B cell (primary cell): ENCODE measurements around the gene NCKAP1. TPM values are rescaled to one million over a fixed set of nuclear protein-coding genes. Genes with fewer than 3 reads are reported as not detected.

Source experiments
- ATAC-seq: fragments of 200-7000 bp; cut with Tn5 transposase; one replicate; pipeline ENCODE4 v1.10.0; 2021; ENCODE audit warnings: low read depth, mild to moderate bottlenecking, moderate number of reproducible peaks, moderate library complexity
- CTCF ChIA-PET: fragments of 350-600 bp; sonication (Branson Sonifier 250); formaldehyde crosslinking; loops from one replicate; lab custom pipeline; 2021; ENCODE audit warnings: antibody characterized with exemption, inconsistent platforms; lab: Charles Lee
- POLR2A ChIA-PET: fragments of 350-600 bp; sonication (Branson Sonifier 250); formaldehyde crosslinking; loops from one replicate; lab custom pipeline; 2021; ENCODE audit warnings: antibody characterized with exemption; lab: Charles Lee
- DNase-seq: peaks from one replicate; pipeline ENCODE4 v3.0.0; 2013
- H2AFZ ChIP-seq: 2 replicates; pipeline ENCODE4 v1.6.1; 2012; ENCODE audit warnings: mild to moderate bottlenecking, low read depth, low read length; ENCODE audit not compliant: insufficient read depth, poor library complexity, severe bottlenecking
- H3K27ac ChIP-seq, 2 donors: 1 replicate in 1 of 2; 2 replicates in 1 of 2; pipeline ENCODE4 v1.5.1; 2012 to 2013; ENCODE audit warnings: low read length in 2 of 2, mild to moderate bottlenecking in 2 of 2, moderate library complexity in 1 of 2
- H3K27me3 ChIP-seq, 4 experiments: fragments of 200-600 bp in 1 of 4; sonication (generic) in 1 of 4; replicated peaks in 1 of 4; 1 replicate in 2 of 4; 2 replicates in 2 of 4; pipeline versions ENCODE4 v1.6.1 to v1.7.0; 2013 to 2016; ENCODE audit warnings: low read length in 3 of 4, mild to moderate bottlenecking in 2 of 4, mixed read lengths in 1 of 4, moderate library complexity in 1 of 4; ENCODE audit not compliant: insufficient read depth in 4 of 4, control insufficient read depth in 3 of 4; ENCODE audit errors: control extremely low read depth in 1 of 4
- H3K36me3 ChIP-seq, 2 experiments: replicated peaks in 1 of 2; 1 replicate in 1 of 2; 2 replicates in 1 of 2; pipeline versions ENCODE4 v1.6.1 to v1.7.1; 2013; ENCODE audit warnings: low read length in 1 of 2; ENCODE audit not compliant: insufficient read depth in 2 of 2, control insufficient read depth in 1 of 2; ENCODE audit errors: control extremely low read depth in 1 of 2, extremely low read depth in 1 of 2
- H3K4me1 ChIP-seq, 2 donors: fragments of 200-600 bp in 1 of 2; sonication (generic) in 1 of 2; 1 replicate in 1 of 2; 2 replicates in 1 of 2; pipeline versions ENCODE4 v1.5.1 to v1.6.1; 2013 to 2017; ENCODE audit warnings: low read length in 2 of 2; ENCODE audit not compliant: control insufficient read depth in 2 of 2, insufficient read depth in 2 of 2
- H3K4me2 ChIP-seq: replicated peaks from 2 replicates; pipeline ENCODE3; 2012; ENCODE audit warnings: mild to moderate bottlenecking, low read depth, low read length; ENCODE audit not compliant: poor library complexity, severe bottlenecking
- H3K4me3 ChIP-seq, 5 experiments: fragments of 200-600 bp in 1 of 5; sonication (generic) in 1 of 5; 1 replicate in 3 of 5; 2 replicates in 2 of 5; pipeline versions ENCODE4 v1.5.1 to v1.7.0; 2011 to 2016; ENCODE audit warnings: low read length in 4 of 5, mild to moderate bottlenecking in 4 of 5, low read depth in 2 of 5, control low read depth in 1 of 5, moderate library complexity in 1 of 5; ENCODE audit not compliant: insufficient read depth in 1 of 5; ENCODE audit errors: control extremely low read depth in 1 of 5, extremely low read depth in 1 of 5
- H3K79me2 ChIP-seq: fragments of 200-600 bp; sonication (generic); one replicate; pipeline ENCODE4 v1.6.0; 2016; ENCODE audit warnings: low read length; ENCODE audit not compliant: control insufficient read depth, insufficient read depth
- H3K9ac ChIP-seq: fragments of 200-600 bp; sonication (generic); 2 replicates; pipeline ENCODE4 v1.6.1; 2017; ENCODE audit warnings: mild to moderate bottlenecking, low read length, moderate library complexity
- H3K9me3 ChIP-seq, 3 donors: one replicate each; pipeline versions ENCODE4 v1.6.1 to v1.7.1; 2013; ENCODE audit warnings: low read length in 2 of 3; ENCODE audit not compliant: control insufficient read depth in 2 of 3, insufficient read depth in 1 of 3; ENCODE audit errors: control extremely low read depth in 1 of 3
- H4K20me1 ChIP-seq: 2 replicates; pipeline ENCODE4 v1.6.0; 2012; ENCODE audit warnings: mild to moderate bottlenecking, low read length; ENCODE audit not compliant: insufficient read depth, control insufficient read depth, poor library complexity, severe bottlenecking
- H3K27ac Mint-ChIP-seq: one replicate; pipeline ENCODE4 v1.8.0; 2021; ENCODE audit warnings: mixed read lengths
- H3K27me3 Mint-ChIP-seq: one replicate; pipeline ENCODE4 v1.8.0; 2021; ENCODE audit warnings: mixed read lengths
- H3K4me1 Mint-ChIP-seq: one replicate; pipeline ENCODE4 v1.8.0; 2021; ENCODE audit warnings: mixed read lengths
- H3K4me3 Mint-ChIP-seq: one replicate; pipeline ENCODE4 v1.8.0; 2021; ENCODE audit warnings: mixed read lengths
- H3K9me3 Mint-ChIP-seq: one replicate; pipeline ENCODE4 v1.8.0; 2022; ENCODE audit warnings: mixed read lengths; ENCODE audit not compliant: insufficient read depth
- EZH2 ChIP-seq: IDR thresholded peaks from 2 replicates; pipeline ENCODE4 v1.6.1; 2012; ENCODE audit warnings: borderline replicate concordance, low read depth, mild to moderate bottlenecking, moderate library complexity, low read length; ENCODE audit not compliant: insufficient read depth, poor library complexity, severe bottlenecking
- WGBS: methylation state at CpG from one replicate; pipeline ENCODE4 v1.1.5; 2013; ENCODE audit warnings: missing lambda C conversion rate; ENCODE audit not compliant: insufficient coverage; 5-methylcytosine and 5-hydroxymethylcytosine counted together
- intact Hi-C: fragments of 100-400 bp; cut with micrococcal nuclease; formaldehyde crosslinking; loops from one replicate; pipeline ENCODE4 v1.10.0; 2022
- polyA plus RNA-seq: library from polyadenylated mRNA; depleted of rRNA; stranded (reverse); fragments of >200 nt; gene quantifications from 2 replicates; pipeline ENCODE4 v1.2.3, GENCODE V29; 2012
- total RNA-seq, 2 donors: library from RNA; stranded (reverse); fragments of 120-200 nt in 1 of 2; gene quantifications; 1 replicate in 1 of 2; 2 replicates in 1 of 2; pipeline versions ENCODE4 v1.2.3 to v1.2.4, GENCODE V29; 2013 to 2022
- TF ChIP-seq, protein P1 (sequence below): fragments of 200-600 bp; IDR thresholded peaks from one replicate; pipeline ENCODE4 v1.8.0; 2022; ENCODE audit warnings: antibody characterized with exemption, mild to moderate bottlenecking

The NCKAP1 gene
- total and polyA plus RNA-seq, 2 donors (not counting 1 experiment from before 2014, with no cell fraction given) = 0.05 TPM; not detected in 1

DNA sequence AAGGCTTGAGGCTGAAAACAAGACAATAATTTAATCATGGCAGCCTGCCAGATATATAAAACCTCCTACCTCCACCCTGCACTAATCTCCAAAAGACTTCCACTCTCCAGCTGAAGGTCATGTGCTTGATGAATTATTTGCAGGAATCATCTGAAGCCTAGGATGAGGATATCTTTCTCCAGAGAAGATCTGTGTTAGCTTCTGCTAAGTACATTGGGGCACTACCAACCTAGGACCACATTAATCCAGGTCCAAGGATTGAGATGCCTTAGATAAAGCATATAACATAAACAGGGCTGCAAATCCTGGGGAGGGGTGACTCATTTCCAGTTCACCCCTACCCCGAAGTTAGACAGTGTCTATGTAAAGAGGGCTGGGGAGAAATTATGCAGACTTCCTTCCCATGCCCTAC is 91.3 kb downstream of the NCKAP1 start:
- no peak for ATAC-seq
- Mint-ChIP-seq H3K4me1 (no peaks in the 10 kb centered on the region), H3K27me3 (peaks cover 3% of the 10 kb centered on the region), H3K4me3 (no peak overlapping the region), H3K27ac (no peak overlapping the region), H3K9me3 (no peaks in the 10 kb centered on the region)
- Histone ChIP-seq H3K36me3 (no peaks in the 10 kb centered on the region), H4K20me1 (no peaks in the 10 kb centered on the region), H2AFZ (no peak overlapping the region), H3K9ac (no peak overlapping the region), H3K27ac (no peak overlapping the region), H3K9me3 (no peaks in the 10 kb centered on the region), H3K79me2 (no peaks in the 10 kb centered on the region), H3K4me3 (no peak overlapping the region), H3K4me1 (no peaks in the 10 kb centered on the region), H3K4me2 (no peak overlapping the region), H3K27me3 (peaks cover 0 to 2% (median 0%) of the 10 kb centered on the region in 4 experiments)
- DNase-seq = no peak
- TF ChIP-seq, protein P1, sequence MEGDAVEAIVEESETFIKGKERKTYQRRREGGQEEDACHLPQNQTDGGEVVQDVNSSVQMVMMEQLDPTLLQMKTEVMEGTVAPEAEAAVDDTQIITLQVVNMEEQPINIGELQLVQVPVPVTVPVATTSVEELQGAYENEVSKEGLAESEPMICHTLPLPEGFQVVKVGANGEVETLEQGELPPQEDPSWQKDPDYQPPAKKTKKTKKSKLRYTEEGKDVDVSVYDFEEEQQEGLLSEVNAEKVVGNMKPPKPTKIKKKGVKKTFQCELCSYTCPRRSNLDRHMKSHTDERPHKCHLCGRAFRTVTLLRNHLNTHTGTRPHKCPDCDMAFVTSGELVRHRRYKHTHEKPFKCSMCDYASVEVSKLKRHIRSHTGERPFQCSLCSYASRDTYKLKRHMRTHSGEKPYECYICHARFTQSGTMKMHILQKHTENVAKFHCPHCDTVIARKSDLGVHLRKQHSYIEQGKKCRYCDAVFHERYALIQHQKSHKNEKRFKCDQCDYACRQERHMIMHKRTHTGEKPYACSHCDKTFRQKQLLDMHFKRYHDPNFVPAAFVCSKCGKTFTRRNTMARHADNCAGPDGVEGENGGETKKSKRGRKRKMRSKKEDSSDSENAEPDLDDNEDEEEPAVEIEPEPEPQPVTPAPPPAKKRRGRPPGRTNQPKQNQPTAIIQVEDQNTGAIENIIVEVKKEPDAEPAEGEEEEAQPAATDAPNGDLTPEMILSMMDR = no peak
- no peak for TF ChIP-seq EZH2
- WGBS = no CpG with 5 or more reads among the region's 1 CpG
- CTCF ChIA-PET = no interaction called here
- POLR2A ChIA-PET = no interaction called here
- intact Hi-C loops = no loop called here

DNA sequence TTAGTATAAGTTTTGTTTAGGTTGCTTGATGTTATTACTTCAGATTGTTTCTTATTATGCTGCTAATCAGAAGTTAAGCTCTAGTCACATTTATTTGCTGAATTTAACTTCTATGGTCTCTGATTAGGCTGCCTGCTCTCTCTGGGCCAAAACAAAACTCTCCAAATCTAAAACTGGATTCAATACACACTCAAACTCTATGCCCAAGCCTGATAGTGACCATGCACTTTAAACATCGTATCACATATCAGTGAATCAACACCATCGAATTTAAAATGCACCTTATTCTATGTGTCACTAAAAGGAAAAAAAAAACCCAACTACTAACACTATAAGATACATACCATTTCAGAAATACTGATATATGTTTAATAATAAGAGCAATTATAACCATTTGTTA is 94.9 kb downstream of the NCKAP1 start:
- H3K4me1 Mint-ChIP-seq = no peaks in the 10 kb centered on the region

More for the DNA sequence above, 94.9 kb downstream of the NCKAP1 start:
- no peak overlapping the region for H3K27ac ChIP-seq
- no peaks in the 10 kb centered on the region for H3K9me3 ChIP-seq
- ChIA-PET CTCF (no interaction called here), POLR2A (no interaction called here)
- peaks cover 0 to 2% (median 0%) of the 10 kb centered on the region in 4 experiments for H3K27me3 ChIP-seq
- no CpG with 5 or more reads among the region's 2 CpGs for WGBS
- no peaks in the 10 kb centered on the region for H3K9me3 Mint-ChIP-seq
- H4K20me1 ChIP-seq = no peaks in the 10 kb centered on the region
- no peaks in the 10 kb centered on the region for H3K36me3 ChIP-seq
- H3K9ac ChIP-seq = no peak overlapping the region
- intact Hi-C loops = no loop called here
- H3K79me2 ChIP-seq = no peaks in the 10 kb centered on the region
- H2AFZ ChIP-seq = no peak overlapping the region
- H3K27ac Mint-ChIP-seq = no peak overlapping the region
- ATAC-seq (no peak), DNase-seq (no peak)
- peaks cover 3% of the 10 kb centered on the region for H3K27me3 Mint-ChIP-seq
- H3K4me2 ChIP-seq = no peak overlapping the region
- TF ChIP-seq, protein P1 = no peak
- TF ChIP-seq EZH2 = no peak
- H3K4me1 ChIP-seq = no peaks in the 10 kb centered on the region
- H3K4me3 ChIP-seq = no peak overlapping the region
- H3K4me3 Mint-ChIP-seq = no peak overlapping the region
